Hematopoietic multipotent progenitor cell treated with erythropoietin and hydrocortisone succinate and interleukin-3 and kit ligand, for 6 days (in vitro differentiated cells): ENCODE measurements around the gene AFAP1.

ENCODE experiments used
- DNase-seq: peaks from one replicate; pipeline ENCODE4 v3.0.0-alpha.2; 2015

AFAP1 gene

DNA sequence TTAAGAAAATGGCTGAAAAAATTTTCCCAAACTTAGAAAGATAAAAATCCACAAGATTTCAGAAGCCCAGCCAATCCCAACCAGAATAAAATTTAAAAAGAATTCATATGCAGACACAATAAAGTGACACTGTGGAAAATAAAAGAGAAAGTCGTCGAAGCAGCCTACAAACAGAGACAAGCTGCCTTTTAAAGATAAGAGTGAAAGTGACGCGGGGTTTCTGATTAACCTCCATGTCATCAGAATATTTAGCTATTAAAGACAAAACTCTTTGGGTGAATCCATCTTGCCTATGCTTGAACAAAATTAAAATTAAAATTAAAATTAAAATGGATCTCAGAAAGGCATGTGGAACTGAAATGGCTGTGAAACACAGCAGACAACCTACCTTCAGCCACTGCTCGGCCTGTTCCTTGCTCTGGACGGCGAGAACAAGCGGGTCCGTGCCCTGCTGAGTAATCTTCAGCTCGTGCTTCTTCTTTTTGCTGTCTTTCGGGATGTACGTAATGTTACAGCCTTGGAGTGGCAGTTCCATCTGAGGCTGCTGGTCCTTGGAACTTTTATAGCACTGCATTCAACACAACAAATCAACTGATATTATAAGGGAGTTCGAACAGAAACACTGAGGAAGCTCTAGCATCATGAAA, 101.4 kb downstream of the AFAP1 start:
- DNase-seq, result peak; percentile 88

DNA sequence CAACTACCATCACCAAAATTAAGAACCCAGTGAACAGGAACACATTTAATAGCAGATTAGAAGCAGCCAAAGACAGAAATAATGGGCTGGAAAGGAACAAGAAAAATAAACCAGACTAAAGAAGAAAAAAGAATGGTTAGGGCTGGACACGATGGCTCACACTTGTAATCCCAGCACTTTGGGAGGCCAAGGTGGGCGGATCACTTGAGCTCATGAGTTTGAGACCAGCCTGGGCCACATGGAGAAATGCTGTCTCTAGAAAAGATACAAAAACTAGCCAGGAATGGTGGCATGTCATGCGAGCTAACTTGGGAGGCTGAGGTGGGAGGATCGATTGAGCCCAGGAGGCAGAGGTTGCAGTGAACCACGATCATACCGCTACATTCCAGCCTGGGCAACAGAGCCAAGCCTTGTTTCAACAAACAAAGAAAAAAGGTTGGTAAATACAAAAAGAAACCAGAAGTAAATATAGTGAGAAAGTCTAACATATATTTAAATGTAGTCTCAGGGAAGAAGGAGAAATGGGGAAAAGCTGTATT, 102.0 kb downstream of the AFAP1 start:
- no peak for DNase-seq

DNA sequence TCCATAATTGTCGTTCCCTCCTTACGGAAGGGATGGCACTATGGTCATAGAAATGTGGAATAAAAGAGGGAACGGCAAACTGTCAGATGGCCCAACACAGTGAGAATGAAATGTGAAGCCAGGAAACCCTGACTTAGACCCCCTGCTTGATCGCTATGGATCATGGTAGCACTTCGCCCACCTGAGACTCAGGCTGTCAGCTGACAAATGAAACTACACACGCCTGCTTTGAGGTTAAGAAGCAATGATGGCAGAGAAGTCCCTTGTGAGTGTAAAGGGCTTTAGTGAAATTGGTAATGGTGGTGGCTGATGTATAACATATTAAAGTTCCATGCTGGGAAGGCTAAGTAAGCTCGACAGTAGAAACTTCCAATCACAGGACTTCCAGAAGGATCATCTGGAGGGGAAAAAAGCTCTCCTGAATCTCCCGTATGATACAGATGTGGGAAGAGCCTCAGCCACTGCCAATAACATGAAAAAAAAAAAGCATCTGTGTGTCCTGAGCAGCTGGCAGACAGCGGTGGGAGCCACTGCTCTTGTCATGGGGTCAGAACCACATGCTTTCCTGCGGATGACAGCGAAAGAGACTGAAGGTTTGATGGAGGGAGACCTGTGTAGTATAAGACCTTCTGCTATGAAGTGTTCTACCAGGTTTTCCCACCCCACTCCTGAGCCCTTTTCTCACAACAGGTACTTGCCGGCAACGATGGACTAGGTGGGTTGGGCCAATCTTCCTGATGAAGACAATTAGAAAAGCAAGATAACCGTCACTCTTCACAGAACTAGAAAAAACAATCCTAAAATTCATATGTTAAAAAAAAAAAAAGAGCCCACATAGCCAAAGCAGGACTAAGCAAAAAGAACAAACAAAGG, 107.6 kb downstream of the AFAP1 start:
- DNase-seq, result no peak

DNA sequence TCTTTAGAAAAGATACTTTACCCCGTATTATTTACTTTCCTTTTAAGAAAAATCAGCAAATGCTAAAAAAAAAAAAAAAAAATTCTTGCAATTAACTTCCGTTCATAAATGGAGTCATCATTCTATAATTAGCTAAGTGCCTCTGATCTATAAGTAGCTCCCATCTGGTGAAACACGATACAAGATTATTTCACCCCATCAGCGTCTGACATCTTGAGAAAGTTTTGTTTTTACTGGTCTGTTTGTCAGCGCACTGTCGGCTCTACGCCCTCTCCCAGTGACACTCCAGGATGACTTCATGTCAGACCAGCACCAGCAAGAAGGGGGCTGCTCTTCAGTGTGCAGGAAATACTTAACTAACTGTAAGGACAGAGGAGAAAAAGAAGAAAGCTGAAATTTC, 108.3 kb downstream of the AFAP1 start:
- peak; percentile 49 for DNase-seq

DNA sequence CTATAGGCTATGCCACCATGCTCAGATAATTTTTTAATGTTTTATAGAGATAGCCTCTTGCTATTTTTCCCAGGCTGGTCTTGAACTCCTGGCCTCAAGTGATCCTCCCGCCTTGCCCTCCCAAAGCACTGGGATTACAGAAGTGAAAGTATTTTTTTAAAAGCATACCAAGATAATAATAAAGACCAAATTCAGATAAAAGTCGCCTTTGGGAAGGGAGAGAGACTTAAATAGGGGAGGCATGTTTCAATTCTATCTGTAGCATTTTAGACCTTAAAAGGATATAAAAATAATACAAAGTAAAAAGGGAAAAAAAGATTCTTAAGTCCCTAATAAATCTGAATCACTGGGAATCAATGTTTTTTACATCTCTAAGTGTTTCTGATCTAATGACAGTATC, 108.9 kb downstream of the AFAP1 start:
- no peak for DNase-seq

DNA sequence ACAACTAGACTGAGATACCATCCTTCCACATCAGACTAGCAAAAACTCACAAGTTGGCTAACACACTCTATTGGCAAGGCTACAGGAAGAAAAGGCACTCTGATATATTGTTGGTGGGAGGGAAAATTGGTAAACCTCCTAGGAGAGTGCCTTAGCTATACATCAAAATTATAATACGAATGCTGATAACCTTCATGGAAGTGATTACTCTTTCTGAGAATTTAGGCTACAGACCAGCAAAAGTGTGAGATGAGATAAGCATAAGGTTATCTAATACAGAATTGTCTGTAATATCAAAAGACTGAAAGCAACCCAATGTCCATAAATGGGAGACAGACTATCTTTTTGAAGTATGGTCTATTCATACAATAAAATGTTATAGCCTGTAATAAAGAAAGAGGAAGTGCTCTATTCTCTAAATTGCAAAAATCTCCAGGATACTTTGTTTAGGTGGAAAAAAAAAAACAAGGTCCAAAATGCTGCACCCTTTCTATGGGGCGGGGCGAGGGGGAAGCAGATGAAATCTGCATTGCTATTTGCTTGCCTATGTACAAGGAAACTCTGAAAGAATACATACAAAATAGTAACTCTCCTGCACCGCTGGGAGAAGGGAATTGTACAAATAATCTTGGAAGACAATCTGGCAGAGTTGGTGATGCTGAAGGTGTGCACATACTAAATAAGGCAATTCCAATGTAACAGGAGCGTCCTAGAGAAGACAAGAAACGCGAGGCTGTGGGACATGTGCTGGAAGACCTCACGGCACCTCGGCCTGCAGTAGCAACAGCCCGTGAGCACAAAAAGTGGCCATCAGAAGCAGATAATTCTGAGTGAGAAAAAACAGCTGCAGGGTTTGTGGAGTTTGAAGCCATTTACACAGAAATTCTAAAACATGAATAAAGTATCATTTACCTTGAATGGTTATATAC, 109.7 kb downstream of the AFAP1 start:
- DNase-seq, result peak; percentile 79

DNA sequence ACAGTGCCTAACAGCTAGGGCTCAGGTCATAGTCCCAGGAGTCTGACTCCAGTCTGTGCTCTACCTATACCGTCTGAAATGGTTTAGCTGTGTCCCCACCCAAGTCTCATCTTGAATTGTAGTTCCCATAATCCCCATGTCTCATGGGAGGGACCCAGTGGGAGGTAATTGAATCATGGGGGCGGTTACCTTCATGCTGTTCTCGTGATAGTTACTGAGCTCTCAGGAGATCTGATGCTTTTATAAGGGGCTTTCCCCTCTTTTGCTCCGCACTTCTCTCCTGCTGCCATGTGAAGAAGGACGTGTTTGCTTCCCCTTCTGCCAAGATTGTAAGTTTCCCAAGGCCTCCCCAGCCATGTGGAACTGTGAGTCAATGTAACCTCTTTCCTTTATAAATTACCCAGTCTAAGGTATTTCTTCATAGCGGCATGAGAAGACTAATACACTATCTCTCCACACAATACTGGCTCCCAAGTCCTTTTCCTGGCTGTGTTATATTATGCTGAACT, 110.8 kb downstream of the AFAP1 start:
- DNase-seq, result no peak

DNA sequence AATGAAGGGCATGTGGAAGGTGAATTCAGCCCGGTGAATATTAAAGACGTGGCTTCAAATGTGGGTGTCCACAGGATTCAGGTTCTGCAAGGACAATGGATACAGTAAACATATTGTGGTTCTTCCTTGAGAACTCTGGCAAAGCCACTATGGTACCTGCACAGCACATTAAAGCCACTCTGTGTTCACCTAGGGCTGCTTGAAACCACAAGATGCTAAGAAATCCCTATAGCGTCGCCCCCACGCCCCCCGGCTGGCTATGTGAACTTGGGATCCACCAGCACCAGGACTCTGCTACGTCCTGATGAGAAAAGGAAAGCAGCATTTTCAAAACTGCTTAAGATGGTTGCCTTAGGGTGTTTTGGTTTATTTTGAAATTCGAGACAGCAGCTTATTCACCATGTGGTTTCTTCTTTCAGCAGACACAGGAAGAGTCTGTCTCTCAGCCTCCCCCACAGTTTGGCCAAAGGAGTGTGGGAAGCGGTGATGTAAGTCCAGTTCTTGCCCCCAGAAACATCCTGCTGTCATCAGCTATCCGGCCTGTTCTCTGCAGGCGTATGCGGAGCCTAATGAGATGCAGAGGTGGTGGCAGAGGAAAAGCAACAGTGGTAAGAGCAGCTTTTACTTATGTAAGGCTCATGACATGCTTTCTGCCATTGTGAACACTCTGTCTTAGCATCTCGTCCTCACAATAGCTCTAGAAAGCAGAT, 111.5 kb downstream of the AFAP1 start:
- peak; percentile 76 for DNase-seq

DNA sequence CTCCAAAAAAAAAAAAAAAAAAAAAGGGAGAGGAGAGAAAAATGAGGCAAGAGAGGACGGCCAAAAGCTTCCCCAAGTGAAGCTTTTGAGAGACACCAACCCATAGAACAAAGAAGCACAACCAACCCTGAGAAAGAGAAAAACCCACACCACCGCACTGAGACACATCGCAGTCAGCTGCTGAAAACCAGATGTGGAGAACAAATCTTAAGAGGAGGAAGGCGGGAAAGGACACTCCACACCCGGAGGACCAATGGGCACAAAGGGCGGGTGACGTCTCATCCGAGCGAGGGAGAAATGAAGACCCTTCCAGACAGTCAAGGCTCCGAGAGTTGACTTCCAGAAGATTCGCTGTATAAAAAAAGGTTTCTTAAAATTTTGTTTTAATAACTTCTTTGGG, 112.1 kb downstream of the AFAP1 start:
- DNase-seq, result no peak

DNA sequence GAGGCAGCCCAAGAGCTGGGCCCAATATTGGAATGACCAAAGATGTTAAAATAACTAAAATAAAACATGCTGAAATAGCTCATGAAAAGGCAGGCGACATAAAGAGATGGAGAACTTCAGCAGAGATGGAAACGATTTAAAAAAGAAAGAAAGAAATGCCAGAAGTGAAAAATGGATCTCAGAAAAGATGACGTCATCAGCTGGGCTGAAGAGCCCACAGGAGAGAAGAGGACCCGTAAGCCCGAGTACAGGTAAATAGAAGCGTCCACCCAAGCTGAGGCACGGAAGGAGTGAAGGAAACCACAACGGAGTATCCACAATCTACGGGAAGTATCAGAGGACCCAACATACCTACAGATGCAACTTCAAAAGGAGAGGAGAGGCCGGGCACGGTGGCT, 112.8 kb downstream of the AFAP1 start:
- no peak for DNase-seq

DNA sequence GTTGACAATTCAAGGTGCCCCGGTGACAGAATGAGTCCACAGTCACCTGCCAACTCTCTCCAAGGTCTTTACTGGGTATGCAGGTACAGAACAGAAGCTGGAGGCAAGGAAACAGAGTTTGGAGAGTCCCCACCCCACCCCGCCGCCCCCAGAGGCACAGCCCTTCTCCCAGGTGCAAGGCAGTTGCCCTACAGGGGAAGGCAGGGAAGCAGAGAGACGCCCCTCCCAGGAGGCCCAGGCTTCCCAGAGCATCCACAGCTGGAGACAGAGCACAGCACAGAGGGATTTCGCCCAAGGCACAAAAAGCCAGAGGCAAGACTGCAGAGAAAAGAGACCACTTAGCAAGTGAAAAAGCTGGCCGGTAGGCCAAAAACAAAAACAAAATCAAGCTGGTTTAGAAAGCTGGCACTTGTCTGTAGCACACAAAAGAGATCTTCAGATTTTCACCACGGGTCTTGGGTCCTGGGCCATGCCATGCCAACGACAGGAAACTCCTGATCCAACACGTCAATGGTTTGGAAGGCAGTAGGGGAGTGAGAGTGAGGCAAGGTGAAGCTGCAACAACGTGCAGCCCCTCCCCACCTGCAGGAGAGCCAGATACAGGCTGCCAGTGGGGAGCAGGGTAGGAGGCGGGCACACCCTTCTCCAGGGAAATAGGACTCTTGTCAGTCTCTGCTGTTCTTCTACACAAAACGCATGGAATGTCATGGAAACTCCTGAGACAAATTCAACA, 113.3 kb downstream of the AFAP1 start:
- DNase-seq, result no peak

DNA sequence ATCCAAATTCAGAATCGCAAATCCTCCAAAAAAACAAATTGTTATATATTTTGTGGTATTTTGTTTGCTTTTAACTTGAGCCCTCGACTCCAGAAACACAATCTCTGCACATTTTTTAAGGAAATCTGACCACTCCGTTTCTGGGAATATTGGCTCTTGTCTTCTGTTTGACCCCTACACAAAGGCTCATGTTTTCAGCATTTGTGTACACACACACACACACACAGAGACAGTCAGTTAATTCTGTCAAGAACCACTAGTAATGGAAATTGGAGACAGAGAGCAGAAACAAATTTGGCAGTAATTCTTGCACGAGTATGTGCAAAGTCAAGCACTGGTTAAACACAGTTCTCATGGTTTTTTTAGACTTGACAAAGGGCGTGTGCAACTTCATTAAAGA, 115.4 kb downstream of the AFAP1 start:
- DNase-seq, result no peak

DNA sequence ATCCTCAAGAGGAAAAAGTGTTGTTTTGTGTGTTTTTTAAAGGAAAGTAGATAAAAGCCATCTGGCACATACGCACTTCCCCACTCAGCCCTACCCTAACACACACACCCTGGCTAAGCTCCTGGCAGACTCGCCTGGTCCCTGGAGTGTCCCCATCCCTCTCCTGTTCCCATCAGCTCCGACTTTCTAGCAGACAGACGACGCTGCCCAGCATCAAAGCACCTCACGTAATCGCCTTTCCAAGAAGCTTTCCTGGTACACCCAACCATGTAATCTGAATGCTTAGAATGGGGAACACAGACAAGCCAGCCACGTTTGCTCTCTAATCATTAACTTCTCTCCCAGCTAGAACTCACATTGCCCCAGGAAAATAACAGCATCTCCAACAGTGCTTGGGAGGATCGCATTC, 116.2 kb downstream of the AFAP1 start:
- no peak for DNase-seq

DNA sequence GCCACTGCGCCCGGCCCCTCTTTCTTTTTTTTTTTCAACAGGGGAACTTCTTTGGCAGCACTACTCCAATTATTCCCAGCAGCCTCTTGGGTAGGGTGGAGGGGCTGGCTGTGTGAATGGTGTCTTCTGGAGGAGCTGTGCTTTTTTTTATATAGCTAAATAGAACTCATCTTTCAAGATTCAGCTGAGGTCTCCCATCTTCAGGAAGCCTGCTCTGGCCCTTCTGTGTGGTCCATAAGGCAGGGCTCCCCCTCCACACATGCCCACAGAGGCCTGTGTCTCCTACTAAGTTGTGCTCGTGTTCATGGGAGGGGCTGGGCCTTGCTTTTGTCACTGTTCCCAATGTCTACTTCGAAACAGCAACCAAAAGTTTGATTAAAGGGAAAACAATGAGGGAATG, 116.8 kb downstream of the AFAP1 start:
- DNase-seq, result no peak

DNA sequence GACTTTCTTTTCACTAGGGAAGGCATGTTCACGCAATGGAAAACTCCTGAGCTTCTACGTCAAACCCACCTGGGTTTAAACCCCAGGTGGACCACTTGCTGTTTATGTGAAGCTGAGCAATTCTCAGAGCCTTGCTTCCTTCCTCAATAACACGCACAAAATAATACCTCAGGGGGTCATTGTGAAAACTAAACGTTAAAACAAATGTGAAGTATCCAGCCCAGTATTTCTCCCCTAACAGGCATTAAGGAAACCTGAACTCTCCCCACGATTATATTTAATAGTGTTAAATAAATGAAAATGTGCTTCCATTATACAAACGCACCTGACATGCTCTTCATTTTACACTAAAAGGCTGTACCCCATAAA, 117.5 kb downstream of the AFAP1 start:
- DNase-seq, result no peak

DNA sequence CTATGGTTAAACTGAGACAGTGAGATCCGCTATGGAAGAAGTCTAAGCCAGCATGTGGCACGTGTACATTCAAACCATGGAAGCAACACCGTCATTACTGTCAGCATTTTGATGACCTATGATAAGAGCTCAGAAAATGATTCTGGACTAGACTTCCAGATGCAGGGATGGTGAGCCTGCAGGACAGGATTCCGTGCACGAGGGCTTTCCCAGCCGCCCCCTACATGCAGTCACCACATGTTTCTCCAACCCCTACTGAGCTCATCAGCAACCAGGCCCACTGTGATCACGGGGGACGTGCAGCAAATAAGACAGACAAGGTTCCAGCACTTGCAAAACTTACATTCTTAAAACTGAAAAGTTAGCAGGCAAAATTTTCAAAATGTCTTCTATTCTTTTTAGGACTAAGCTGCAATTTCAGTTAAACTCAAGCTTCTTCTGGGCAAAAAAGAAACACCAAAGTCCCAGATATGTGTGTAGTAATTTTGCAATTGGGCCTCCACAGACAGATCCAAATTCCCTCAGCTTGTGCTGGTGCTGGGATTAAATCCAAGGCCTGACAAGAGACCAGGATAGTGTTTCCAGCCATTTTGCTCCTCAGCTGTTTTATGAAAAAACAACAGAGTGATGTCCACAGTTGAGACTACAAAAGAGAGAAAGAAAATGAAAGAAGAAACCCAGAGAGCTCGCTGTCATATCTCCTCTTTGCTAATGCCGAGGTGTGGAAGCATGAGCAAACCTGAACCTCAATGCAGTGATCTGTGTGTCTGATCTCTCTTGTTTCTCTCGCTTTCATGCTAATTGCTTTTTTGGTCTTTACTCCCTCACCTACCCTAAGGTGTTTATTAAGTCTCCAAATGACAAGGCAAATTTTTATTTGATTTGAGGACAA, 118.2 kb downstream of the AFAP1 start:
- no peak for DNase-seq

DNA sequence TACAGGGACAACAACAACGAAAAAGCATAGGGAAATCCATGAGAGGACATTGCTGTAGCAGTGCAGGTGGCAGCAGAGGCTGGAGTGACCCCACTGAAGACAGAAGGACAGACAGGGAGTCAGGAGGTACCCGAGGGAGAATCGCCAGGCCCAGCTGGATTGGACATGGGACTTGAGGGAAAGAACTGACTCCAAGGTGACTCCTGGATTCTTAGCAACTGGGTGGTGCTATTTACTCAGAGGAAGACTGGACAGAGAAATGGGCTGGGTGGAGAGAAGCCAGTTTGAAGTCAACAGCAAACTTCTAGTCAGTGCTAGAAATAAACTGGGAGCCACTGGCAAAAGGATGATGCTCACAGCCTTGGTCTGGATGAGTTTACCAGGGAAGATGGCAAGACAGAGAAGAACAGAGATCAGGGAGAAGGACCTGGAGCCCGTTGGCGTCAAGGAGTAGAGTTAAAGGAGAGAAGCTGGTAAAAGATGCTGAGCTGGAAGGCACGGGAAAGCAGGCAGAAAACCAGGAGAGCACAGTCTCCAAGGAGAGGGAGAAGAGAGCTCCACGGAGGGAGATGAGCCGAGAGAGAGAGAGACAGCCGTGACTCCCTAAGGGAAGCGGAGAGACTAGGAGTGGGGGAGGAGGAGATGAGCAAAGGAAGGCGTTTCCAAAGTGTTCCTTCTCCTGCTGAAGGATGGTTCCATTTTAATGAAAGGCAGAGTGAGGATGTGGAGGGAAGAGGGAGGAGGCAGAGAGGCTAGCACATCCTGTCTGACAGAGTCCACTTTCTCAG, 119.4 kb downstream of the AFAP1 start:
- DNase-seq, result no peak

DNA sequence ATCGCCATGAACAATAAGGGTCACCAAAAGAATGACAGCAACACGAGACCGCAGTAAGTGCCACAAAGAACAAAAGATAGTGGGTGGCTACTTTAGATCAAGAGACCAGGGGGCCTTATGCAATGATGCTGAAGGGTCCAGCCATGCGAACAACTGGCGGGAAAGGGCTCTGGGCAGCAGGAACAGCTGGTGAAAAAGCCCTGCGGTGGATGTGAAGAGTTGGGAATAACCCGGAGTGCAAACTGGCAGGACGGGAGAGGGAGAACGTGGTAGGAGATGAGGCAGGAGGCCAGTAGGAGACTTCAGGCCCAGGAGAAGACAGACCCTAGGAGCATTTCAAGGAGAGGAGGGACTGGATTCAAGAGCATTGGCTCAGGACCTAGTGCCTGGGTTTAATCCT, 120.2 kb downstream of the AFAP1 start:
- no peak for DNase-seq

DNA sequence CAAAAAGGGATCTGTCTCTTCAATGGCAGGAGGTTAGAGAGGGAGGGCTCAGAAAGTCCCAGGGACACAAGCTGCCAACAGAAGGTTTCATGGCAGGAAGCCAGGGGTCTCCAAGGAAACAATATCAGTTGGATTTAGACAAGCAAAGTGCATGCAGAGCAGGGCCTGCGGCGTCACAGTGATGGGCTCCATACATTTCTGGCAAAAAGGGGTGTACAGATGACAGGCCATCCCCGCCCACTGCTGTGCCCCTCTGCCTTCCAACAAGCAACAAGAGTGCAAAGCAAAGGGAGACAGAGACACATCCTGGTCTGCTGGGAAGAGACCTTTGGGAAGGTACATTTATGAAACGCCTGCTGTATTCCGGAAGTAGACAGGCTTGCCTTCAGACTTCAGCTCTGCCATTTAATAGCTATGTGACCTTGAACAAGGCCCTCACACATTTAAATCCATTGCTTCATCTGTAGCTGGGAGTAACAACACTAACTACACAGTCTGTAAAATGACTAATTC, 121.2 kb downstream of the AFAP1 start:
- no peak for DNase-seq
